GM19328 (cell line): ENCODE results near the gene NKIRAS2.
"Not testable (repeated sequence)": the region's sequence is repeated elsewhere in the genome, so short reads cannot be mapped to it uniquely, and the experiment has no call there.

Experiments
- ATAC-seq: cut with Tn5 transposase; IDR thresholded peaks from one replicate; pipeline ENCODE4 v1.9.1; 2021; ENCODE audit warnings: mild to moderate bottlenecking, moderate library complexity; ENCODE audit not compliant: unreplicated experiment

The NKIRAS2 gene

DNA sequence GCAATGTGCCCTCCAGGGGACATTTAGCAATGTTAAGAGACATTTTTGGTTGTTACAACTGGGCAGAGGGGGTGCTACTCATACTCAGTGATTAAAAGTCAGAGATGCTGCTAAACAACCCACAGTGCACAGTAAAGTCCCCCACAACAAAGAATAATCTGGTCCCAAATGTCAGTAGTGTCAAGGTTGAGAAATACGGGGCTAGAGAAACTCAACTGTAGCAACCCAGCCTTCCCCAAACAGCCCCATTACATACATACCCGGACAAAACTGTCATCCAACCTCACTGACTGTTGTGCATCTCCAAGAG, 23.1 kb upstream of the NKIRAS2 start:
- no peak for ATAC-seq

- ATAC-seq, result no peak
Measured at GRCh38 chr17:41998497-41998896, 21.4 kb upstream of the NKIRAS2 start.

GRCh38 chr17:42000413-42001133, 19.3 kb upstream of the NKIRAS2 start:
- ATAC-seq, result no peak

DNA sequence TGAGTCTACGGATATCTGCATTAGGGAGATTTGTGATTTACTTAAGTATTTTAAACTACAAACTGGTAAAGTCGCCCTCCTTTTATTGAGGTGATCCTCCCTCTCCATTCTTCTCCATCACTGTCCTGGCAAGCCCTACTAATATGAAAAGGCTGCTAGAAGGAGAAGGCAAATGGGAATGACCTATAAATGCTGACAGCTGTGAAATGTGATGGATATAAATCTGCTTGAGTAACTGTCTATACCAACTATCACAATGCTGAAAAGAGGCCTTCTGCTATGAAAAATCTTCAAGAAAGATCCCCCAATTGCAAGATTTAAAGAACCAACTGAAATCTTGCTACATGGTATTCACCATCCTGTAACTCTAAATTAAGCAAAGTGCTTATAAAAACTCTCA, 18.2 kb upstream of the NKIRAS2 start:
- ATAC-seq, result no peak

DNA sequence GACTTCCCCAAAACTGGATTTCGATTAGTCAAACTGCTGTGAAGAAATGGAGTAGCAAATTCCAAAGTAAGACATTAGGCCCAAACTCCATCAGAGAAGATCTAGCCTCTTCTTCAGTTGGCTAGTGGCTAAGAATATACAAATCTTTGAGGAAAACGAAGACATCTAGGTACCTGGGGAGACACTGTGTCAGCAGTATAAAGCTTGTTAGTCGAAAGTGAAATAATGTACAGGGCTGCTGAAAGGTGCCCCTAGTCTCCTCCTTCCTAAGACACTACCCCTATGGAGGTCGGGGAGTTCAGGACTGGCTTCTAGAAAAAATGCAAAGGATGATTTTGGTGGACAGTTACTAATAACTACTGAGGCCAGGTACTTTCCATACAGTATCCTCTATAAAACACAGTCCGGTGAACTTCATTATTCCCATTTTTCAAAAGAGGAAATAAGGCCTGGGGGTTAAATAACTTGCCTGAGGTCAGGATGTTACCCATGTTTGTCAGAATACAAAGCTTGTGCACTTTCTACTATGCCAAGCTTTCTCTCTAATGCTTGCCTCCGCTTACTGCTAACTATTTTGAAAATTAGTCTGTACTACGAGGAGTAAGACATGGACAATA, 17.6 kb upstream of the NKIRAS2 start:
- ATAC-seq, result no peak

GRCh38 chr17:42002792-42003301, 17.0 kb upstream of the NKIRAS2 start:
- no peak for ATAC-seq

- no peak for ATAC-seq
Measured at GRCh38 chr17:42005166-42005565, 14.7 kb upstream of the NKIRAS2 start.

GRCh38 chr17:42009170-42009569, 10.7 kb upstream of the NKIRAS2 start:
- ATAC-seq, result no peak

GRCh38 chr17:42010266-42010680, 9.6 kb upstream of the NKIRAS2 start:
- ATAC-seq, result not testable (repeated sequence)

DNA sequence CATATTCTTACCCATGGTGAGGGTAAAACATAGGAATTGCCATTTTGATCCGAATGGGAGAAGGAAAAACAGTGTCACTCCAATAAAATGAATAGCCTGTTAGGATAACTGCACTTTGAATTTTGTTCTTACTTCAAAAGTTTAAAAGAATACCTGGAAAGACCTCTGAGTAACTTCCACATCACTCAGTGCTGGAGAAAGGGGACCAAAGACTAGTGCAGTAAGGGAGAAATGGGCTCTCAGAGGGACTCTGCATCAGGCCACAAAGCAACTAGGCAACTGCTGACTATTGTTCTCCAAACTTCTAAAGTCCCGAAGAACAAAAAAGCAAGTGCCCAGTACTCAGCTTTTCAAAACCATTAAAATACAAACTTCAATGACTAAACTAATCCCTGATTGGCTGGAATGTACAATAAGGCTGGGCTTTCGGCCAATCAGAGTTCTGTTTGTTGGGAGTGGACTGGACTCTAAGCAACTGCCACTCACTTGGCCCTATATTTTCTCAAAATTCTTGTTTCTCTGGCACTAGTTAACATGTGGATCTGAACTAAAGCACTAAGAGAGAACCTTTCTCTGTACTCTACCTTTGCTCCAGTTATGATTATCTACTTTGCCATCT, 8.9 kb upstream of the NKIRAS2 start:
- no peak for ATAC-seq

DNA sequence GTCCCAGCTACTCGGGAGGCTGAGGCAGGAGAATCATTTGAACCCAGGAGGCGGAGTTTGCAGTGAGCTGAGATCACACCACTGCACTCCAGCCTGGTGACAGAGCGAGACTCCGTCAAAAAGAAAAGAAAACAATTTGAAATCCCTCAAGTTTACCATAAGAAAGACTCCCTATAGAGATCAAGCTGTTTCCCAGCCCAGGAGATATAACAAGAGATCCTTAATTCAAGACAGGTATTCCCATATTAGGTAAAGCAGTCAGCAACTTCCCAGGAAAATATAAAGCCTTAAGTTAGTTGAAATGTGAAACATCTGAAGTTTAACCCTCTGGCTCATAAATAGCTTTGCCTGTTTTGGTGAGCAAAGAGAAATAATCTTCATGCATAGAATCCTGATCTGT, 7.5 kb upstream of the NKIRAS2 start:
- not testable (repeated sequence) for ATAC-seq

DNA sequence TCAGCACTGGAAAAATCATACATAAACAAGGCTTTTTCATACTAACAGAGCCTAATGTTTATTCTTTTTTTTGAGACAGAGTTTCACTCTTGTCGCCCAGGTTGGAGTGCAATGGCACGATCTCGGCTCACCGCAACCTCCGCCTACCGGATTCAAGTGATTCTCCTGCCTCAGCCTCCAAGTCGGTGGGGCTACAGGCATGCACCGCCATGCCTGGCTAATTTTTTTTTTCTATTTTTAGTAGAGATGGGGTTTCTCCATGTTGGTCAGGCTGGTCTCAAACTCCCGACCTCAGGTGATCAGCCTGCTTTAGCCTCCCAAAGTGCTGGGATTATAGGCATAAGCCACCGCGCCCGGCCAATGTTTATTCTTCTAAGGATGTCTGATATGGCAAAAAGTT, 6.2 kb upstream of the NKIRAS2 start:
- not testable (repeated sequence) for ATAC-seq

DNA sequence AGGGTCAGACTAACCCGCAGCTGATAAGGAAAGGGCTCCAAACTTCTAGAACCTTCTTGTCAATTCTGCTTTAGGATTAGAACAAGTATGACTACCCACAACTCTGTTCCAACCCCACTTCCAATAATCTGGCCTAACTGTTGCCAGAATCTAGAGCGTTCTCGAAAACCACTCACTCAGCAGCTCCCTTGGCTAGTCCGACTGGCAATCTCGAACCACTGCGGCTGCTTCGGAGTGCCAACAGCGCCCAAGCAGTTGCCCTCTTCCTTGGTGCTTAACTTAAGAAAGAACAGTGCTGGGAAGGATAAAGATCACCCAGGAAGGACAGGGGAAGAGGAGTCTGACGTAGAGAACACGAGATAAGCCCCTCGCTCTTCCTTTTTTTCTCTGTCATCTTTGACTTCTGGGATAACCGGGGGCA, 3.5 kb upstream of the NKIRAS2 start:
- ATAC-seq, result no peak

DNA sequence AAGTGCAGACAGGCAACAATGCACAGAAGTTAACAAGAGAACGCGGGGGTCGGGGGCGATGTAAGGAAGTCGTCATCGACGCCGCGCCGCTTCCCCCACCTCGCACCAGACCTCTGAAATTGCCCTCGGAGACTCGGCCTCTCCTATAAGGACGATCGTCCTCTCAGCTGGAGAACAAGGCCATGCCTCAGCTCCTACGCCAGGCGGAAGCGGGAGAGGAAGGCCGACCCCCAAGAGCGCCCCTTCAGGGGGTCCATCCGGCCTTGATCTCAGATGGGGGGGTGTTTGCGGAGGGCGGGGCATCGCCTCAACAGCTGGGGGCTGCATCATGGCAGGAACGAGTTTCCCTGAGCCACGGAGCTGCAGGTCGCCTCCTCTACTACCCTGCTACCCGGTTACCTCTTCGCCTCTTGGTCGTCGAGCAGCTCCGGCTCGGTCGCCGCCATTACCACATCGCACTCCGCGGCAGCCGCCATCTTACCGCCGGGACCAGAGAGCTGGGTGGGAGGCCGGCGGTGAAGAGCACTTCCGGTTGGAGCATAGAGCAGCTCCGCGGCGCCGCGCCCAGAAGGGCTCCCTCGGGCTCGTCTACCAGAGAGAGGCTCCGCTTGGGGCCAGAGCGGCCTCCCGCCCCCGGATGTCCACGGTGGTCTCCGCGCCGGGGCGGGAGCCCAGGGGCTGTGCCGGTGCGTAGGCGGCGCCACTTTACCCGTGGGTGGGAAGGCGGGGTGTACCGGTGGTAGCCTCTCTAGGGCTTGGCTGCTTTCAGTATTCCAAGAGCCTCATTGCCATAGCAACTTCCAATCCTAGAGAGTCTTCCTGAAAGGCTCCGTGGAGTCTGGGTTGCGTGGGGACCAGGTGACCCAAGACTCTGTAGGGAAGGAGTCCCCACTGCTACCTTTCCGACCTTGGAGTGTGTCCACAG, 2.7 kb upstream of the NKIRAS2 start, which contains the start of gene DNAJC7:
Gene DNAJC7 (minus strand): TSS at position 499 of the 925 bp plus-strand sequence. CDS start 23 bp downstream, at position 476.
- ATAC-seq, result peak; percentile 87

DNA sequence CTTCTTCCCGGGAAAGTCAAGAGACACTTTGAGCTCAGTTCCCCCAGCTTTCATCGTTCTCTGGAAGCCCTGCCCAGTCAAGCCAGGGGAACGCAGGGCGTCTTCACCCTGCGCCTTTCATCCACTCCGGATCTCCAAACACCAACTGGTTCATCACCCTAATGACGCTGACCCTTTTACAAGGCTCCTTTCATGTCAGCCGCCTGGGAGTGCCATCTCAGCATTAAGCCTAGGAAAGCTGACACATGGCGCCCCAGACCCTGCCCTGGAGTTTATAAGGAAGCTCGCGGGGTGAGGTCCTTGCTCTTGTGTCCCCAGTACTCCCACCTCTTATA, 2.1 kb upstream of the NKIRAS2 start:
- ATAC-seq, result peak; percentile 7

GRCh38 chr17:42018339-42018738, 1.6 kb upstream of the NKIRAS2 start:
- no peak for ATAC-seq

DNA sequence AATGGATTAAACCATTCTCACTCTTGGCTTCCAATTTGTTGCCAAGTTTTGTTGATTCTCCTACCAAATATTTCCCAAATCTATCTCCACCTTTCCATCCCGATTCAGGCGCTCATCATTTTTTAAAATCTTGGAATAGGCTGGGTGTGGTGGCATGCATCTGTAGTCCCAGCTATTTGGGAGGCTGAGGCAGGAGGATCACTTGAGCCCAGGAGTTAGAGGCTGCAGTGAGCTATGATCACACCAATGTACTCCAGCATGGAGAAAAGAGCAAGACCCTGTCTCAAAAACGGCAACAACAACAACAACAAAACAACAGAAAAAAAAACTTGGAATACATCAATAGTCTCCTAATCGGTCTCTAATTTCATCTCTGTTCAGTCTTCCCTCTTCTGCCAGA, 902 bp upstream of the NKIRAS2 start:
- ATAC-seq, result no peak

DNA sequence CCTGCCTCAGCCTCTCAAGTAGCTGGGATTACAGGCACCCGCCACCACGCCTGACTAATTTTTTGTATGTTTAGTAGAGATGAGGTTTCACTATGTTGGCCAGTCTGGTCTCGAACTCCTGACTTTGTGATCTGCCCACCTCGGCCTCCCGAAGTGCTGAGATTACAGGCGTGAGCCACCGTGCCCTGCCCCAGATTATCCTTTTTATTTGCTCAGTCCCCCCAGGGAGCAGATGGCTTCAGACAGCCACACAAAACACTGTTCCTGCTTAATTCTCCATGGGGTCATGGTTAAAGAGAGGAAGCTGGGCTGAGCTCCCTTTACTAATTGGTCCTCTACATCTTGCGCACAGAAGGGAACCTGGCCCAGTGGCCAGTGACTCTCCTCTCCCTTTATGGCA, 955 bp downstream of the NKIRAS2 start:
- ATAC-seq, result not testable (repeated sequence)

DNA sequence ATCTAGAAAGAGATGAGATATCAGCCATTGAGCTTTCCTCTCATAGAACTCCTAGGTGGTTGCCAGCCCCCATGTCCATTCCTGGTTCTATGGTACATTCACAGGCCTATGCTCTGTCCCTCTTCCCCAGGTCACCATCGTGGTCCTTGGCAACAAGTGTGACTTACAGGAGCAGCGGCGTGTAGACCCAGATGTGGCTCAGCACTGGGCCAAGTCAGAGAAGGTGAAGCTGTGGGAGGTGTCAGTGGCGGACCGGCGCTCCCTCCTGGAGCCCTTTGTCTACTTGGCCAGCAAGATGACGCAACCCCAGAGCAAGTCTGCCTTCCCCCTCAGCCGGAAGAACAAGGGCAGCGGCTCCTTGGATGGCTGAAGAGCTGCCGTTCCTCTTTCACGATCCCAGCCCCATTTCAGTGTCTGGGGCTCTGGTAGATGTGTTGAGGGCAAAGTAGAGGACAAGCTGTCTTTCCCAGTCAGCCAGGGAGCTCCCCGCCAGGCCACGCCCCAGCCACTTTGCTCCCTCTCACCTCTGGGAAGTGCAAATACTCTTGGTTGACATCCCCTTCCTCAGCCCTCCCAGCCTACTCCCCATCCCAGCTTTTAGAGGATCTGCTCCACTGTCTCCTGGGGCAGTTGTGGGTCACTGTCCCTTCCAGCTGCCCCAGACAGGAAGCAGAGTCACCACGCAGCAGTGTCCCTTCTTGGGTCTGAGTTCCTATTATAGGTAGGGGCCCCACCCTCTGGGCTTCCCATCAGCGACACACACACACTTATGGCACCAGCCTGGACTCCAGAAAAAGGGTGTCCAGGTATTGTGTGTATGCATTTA, 3.8 kb downstream of the NKIRAS2 start:
- no peak for ATAC-seq

- no peak for ATAC-seq
Measured at GRCh38 chr17:42025191-42025579, 5.3 kb downstream of the NKIRAS2 start.
